ENCODE measurements around the gene SMARCD2. TPM values are rescaled to one million over a fixed set of nuclear protein-coding genes. Genes with fewer than 3 reads are reported as not detected.
A peak's percentile ranks its signal among the peaks of the same experiment; 100 is the strongest.

Gene SMARCD2
- polyA plus RNA-seq, 2 of the 4 experiments (the other 2 are of a cell fraction): 40.4 to 52.7 TPM

DNA sequence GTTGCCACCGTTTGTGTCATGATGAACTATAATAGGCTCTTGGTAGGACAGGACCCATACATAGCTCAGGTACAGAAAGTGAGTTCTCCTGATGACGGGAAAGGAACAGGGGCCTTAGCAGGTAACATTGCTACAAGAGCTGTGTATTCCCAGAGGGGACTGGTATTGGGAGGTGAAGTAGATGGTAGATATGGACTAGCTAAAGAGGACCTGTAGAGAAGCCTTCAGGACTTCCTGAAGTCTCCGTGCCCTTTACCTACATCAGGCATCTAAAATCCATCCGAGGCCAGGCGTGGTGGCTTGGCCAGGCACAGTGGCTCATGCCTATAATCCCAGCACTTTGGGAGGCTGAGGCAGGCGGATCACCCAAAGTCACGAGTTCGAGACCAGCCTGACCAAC, 12.7 kb upstream of the SMARCD2 start:
- 54% methylated on average over 8 of the region's 8 CpGs for WGBS (ENCODE audit: missing lambda C conversion rate)
- Histone ChIP-seq H3K27ac (no peak overlapping the region), H3K4me1 (no peaks in the 10 kb centered on the region), H3K4me2 (no peak overlapping the region), H3K4me3 (no peak overlapping the region), H3K9me3 (no peaks in the 10 kb centered on the region)
- no peak for FAIRE-seq
- ATAC-seq: no peak
- TF ChIP-seq KDM1A (IDR thresholded peaks at IDR 0.05; ENCODE audit: low read depth) (no peak), KDM5A (IDR thresholded peaks at IDR 0.05) (no peak), HEYL (CRISPR knock-in tag; IDR thresholded peaks at IDR 0.05) (no peak), EHF (CRISPR knock-in tag; IDR thresholded peaks at IDR 0.05) (no peak), RCOR1 (IDR thresholded peaks at IDR 0.05; ENCODE audit: low read depth, low read length) (no peak), BHLHE40 (IDR thresholded peaks at IDR 0.05; ENCODE audit: low read depth, low read length) (no peak)
- TF ChIP-seq, protein P1, sequence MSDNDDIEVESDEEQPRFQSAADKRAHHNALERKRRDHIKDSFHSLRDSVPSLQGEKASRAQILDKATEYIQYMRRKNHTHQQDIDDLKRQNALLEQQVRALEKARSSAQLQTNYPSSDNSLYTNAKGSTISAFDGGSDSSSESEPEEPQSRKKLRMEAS (IDR thresholded peaks at IDR 0.05): no peak
- TF ChIP-seq, protein P2, sequence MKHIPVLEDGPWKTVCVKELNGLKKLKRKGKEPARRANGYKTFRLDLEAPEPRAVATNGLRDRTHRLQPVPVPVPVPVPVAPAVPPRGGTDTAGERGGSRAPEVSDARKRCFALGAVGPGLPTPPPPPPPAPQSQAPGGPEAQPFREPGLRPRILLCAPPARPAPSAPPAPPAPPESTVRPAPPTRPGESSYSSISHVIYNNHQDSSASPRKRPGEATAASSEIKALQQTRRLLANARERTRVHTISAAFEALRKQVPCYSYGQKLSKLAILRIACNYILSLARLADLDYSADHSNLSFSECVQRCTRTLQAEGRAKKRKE (CRISPR knock-in tag; IDR thresholded peaks at IDR 0.05; ENCODE audit: low read depth): no peak
- CTCF ChIA-PET: interaction anchor here (0.7 to 4.7 kb wide), 4 partner anchors 11 to 171 kb away, joined by 3 to 46 read pairs (median 5); partner anchors contain the start of gene GH2
- POLR2A ChIA-PET: no interaction called here
- no peak for DNase-seq (ENCODE audit: low read depth in 1 of 2, low spot score in 1 of 2)

DNA sequence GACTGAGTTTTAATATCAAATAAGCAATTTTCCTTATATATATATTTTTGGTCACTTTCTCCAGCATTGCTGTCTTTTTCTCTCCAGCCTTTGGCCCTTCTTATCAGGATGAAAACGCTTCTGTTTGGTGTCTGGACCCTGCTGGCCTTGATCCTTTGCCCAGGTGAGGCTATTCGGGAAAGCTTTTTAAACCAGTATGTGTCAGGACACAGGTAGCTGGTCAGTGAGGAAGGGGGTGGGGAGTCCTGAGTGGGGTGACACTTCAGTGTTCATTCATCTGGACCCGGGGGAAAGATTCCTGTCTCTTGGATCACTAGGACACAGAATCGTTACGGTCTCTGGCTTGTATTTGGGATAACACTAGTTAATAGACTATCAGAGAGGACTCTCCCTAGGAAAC, 12.2 kb upstream of the SMARCD2 start:
- 52% methylated on average over 5 of the region's 5 CpGs for WGBS (ENCODE audit: missing lambda C conversion rate)
- FAIRE-seq (no peak), ATAC-seq (no peak), DNase-seq (ENCODE audit: low read depth in 1 of 2, low spot score in 1 of 2) (no peak)
- Histone ChIP-seq H3K27ac (no peak overlapping the region), H3K4me1 (no peaks in the 10 kb centered on the region), H3K9me3 (no peaks in the 10 kb centered on the region), H3K4me2 (no peak overlapping the region), H3K4me3 (no peak overlapping the region)
- POLR2A ChIA-PET: no interaction called here
- no peak for TF ChIP-seq KDM1A (IDR thresholded peaks at IDR 0.05; ENCODE audit: low read depth)
- TF ChIP-seq HDAC2 (IDR thresholded peaks at IDR 0.05): no peak
- no peak for TF ChIP-seq RAD21 (conservative IDR thresholded peaks at IDR 0.05 in 1 of 2, IDR thresholded peaks at IDR 0.05 in 1 of 2)
- no peak for TF ChIP-seq KDM5A (IDR thresholded peaks at IDR 0.05)
- no peak for TF ChIP-seq MYC (IDR thresholded peaks at IDR 0.05; ENCODE audit: borderline replicate concordance, low read length)
- TF ChIP-seq, protein P2 (CRISPR knock-in tag; IDR thresholded peaks at IDR 0.05; ENCODE audit: low read depth): no peak
- CTCF ChIA-PET: interaction anchor here (0.7 to 4.7 kb wide), 6 partner anchors 10 to 171 kb away, joined by 3 to 46 read pairs (median 4); partner anchors contain the start of genes GH1 and GH2

DNA sequence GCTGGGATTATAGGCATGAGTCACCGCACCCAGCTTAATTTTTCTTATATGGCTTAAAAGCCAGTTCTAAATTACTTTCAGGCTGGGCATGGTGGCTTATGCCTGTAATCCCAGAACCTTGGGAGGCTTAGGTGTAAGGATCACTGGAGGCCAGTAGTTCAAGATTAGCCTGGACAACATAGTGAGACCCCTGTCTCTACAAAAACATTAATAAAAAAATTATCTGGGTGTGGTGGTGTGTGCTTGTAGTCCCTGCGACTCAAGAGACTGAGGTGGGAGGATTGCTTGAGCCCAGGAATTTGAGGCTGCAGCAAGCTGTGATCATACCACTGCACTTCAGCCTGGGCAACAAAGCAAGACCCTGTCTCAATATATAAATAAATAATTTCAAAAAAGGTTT, 10.8 kb upstream of the SMARCD2 start:
- no peak for TF ChIP-seq GATA3 (IDR thresholded peaks at IDR 0.05; ENCODE audit: borderline replicate concordance)
- TF ChIP-seq, protein P2 (CRISPR knock-in tag; IDR thresholded peaks at IDR 0.05; ENCODE audit: low read depth): no peak
- no peak for TF ChIP-seq FOSL2 (IDR thresholded peaks at IDR 0.05)
- 0 out of 2 replicates have a peak, but pooled peaks have one; percentile 13 for TF ChIP-seq FOSL2 (CRISPR knock-in tag; IDR thresholded peaks at IDR 0.05)
- no peak for TF ChIP-seq POLR2A (IDR thresholded peaks at IDR 0.05; ENCODE audit: low read length)
- Histone ChIP-seq H3K4me3 (no peak overlapping the region), H3K4me2 (no peak overlapping the region), H3K27ac (no peak overlapping the region), H3K9me3 (peaks cover 4% of the 10 kb centered on the region), H3K4me1 (no peaks in the 10 kb centered on the region)
- POLR2A ChIA-PET: interaction anchor here (1.8 kb wide), 1 partner anchor 10 kb away, joined by 6 read pairs; the partner anchor contains the start of gene SMARCD2
- no peak for FAIRE-seq
- ATAC-seq: no peak
- CTCF ChIA-PET: interaction anchor here (0.8 to 4.7 kb wide), 3 partner anchors 13 to 49 kb away, joined by 3 to 46 read pairs (median 5); partner anchors contain the start of gene GH2
- 78% methylated on average over 2 of the region's 2 CpGs for WGBS (ENCODE audit: missing lambda C conversion rate)
- DNase-seq (ENCODE audit: low read depth in 1 of 2, low spot score in 1 of 2): no peak

DNA sequence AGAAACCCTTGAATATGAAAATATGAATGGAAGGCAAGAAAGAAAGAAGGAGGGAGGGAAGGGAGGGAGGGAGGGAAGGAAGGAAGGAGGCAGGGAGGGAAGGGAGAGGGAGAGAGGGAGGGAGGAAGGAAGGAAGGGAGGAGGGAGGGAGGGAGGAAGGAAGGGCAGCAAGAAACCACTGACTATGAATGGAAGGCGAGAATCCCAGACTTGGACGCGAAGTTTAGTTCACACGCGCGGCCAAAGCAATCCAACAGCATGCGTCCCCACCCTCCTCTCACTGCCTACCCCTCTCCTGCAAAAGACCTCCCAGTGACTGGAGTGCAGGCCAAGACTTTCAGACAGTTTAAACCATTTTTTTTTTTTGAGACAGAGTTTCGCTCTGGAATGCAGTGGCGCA, 7.9 kb upstream of the SMARCD2 start:
- no peak for DNase-seq (ENCODE audit: low read depth in 1 of 2, low spot score in 1 of 2)
- Histone ChIP-seq H3K4me3 (no peak overlapping the region), H3K4me1 (no peaks in the 10 kb centered on the region), H3K27ac (no peak overlapping the region), H3K4me2 (no peak overlapping the region), H3K9me3 (peaks cover 8% of the 10 kb centered on the region)
- no peak for FAIRE-seq
- ATAC-seq: no peak
- 96% methylated on average over 9 of the region's 9 CpGs for WGBS (ENCODE audit: missing lambda C conversion rate)
- ChIA-PET CTCF (interaction anchor here (9.5 to 9.6 kb wide), 2 partner anchors 9 to 16 kb away, joined by 90 to 91 read pairs; no protein-coding TSS in a partner anchor), POLR2A (no interaction called here)
- no peak for TF ChIP-seq JUN (IDR thresholded peaks at IDR 0.05)
- no peak for TF ChIP-seq ZC3H11A (IDR thresholded peaks at IDR 0.05)
- no peak for TF ChIP-seq MYC (IDR thresholded peaks at IDR 0.05; ENCODE audit: borderline replicate concordance, low read length)
- no peak for TF ChIP-seq RNF2 (IDR thresholded peaks at IDR 0.05; ENCODE audit: borderline replicate concordance, low read depth)
- TF ChIP-seq ZNF302 (CRISPR knock-in tag; IDR thresholded peaks at IDR 0.05): no peak
- no peak for TF ChIP-seq CBX8 (IDR thresholded peaks at IDR 0.05)
- no peak for TF ChIP-seq MAFK (IDR thresholded peaks at IDR 0.05; ENCODE audit: partially characterized antibody)
- TF ChIP-seq, protein P3, sequence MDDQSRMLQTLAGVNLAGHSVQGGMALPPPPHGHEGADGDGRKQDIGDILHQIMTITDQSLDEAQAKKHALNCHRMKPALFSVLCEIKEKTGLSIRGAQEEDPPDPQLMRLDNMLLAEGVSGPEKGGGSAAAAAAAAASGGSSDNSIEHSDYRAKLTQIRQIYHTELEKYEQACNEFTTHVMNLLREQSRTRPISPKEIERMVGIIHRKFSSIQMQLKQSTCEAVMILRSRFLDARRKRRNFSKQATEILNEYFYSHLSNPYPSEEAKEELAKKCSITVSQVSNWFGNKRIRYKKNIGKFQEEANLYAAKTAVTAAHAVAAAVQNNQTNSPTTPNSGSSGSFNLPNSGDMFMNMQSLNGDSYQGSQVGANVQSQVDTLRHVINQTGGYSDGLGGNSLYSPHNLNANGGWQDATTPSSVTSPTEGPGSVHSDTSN (IDR thresholded peaks at IDR 0.05): no peak
- TF ChIP-seq, protein P4, sequence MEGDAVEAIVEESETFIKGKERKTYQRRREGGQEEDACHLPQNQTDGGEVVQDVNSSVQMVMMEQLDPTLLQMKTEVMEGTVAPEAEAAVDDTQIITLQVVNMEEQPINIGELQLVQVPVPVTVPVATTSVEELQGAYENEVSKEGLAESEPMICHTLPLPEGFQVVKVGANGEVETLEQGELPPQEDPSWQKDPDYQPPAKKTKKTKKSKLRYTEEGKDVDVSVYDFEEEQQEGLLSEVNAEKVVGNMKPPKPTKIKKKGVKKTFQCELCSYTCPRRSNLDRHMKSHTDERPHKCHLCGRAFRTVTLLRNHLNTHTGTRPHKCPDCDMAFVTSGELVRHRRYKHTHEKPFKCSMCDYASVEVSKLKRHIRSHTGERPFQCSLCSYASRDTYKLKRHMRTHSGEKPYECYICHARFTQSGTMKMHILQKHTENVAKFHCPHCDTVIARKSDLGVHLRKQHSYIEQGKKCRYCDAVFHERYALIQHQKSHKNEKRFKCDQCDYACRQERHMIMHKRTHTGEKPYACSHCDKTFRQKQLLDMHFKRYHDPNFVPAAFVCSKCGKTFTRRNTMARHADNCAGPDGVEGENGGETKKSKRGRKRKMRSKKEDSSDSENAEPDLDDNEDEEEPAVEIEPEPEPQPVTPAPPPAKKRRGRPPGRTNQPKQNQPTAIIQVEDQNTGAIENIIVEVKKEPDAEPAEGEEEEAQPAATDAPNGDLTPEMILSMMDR (IDR thresholded peaks at IDR 0.05): no peak
- no peak for TF ChIP-seq MAZ (IDR thresholded peaks at IDR 0.05; ENCODE audit: borderline replicate concordance, low read depth, low read length)

Data from A549 (cell line).